ENCODE results near the gene FHAD1. TPM values are rescaled to one million over a fixed set of nuclear protein-coding genes. Genes with fewer than 3 reads are reported as not detected.

Gene FHAD1
- total RNA-seq, 2 donors from 2014 or later, result not detected

GRCh38 chr1:15326691-15327588 lies 79.9 kb downstream of the FHAD1 start:
- no peaks in the 10 kb centered on the region for H3K9me3 ChIP-seq (ENCODE audit: control insufficient read depth, low read length, poor library complexity, severe bottlenecking)
- no peak overlapping the region for H3K27ac Mint-ChIP-seq
- H3K4me1 Mint-ChIP-seq, result peaks cover 11% of the 10 kb centered on the region
- no peak overlapping the region for H3K4me3 Mint-ChIP-seq
- DNase-seq (no peak), ATAC-seq (no peak)
- H3K36me3 Mint-ChIP-seq (ENCODE audit: low read depth), result peaks cover 6% of the 10 kb centered on the region
- H3K27me3 Mint-ChIP-seq, result peaks cover 37% of the 10 kb centered on the region

GRCh38 chr1:15328351-15329103 lies 81.5 kb downstream of the FHAD1 start:
- Mint-ChIP-seq H3K4me3 (no peak overlapping the region), H3K27ac (no peak overlapping the region), H3K36me3 (ENCODE audit: low read depth) (peaks cover 6% of the 10 kb centered on the region), H3K4me1 (peaks cover 11% of the 10 kb centered on the region), H3K27me3 (peaks cover 37% of the 10 kb centered on the region)
- no peaks in the 10 kb centered on the region for H3K9me3 ChIP-seq (ENCODE audit: control insufficient read depth, low read length, poor library complexity, severe bottlenecking)
- ATAC-seq, result no peak
- DNase-seq, result no peak

GRCh38 chr1:15329104-15329820 lies 82.2 kb downstream of the FHAD1 start:
- Mint-ChIP-seq H3K27ac (no peak overlapping the region), H3K4me1 (peaks cover 11% of the 10 kb centered on the region), H3K4me3 (no peak overlapping the region), H3K27me3 (peaks cover 30% of the 10 kb centered on the region), H3K36me3 (ENCODE audit: low read depth) (peaks cover 6% of the 10 kb centered on the region)
- H3K9me3 ChIP-seq (ENCODE audit: control insufficient read depth, low read length, poor library complexity, severe bottlenecking), result no peaks in the 10 kb centered on the region
- ATAC-seq (no peak), DNase-seq (no peak)

- H3K27me3 Mint-ChIP-seq, result peaks cover 33% of the 10 kb centered on the region
- peak overlapping the region; percentile 56 for H3K27ac Mint-ChIP-seq
- DNase-seq (no peak), ATAC-seq (no peak)
- peaks cover 11% of the 10 kb centered on the region for H3K4me1 Mint-ChIP-seq
- no peaks in the 10 kb centered on the region for H3K9me3 ChIP-seq (ENCODE audit: control insufficient read depth, low read length, poor library complexity, severe bottlenecking)
- H3K36me3 Mint-ChIP-seq (ENCODE audit: low read depth), result peaks cover 6% of the 10 kb centered on the region
- H3K4me3 Mint-ChIP-seq, result no peak overlapping the region
These were observed 83.0 kb downstream of the FHAD1 start for GRCh38 chr1:15330028-15330427.

GRCh38 chr1:15331180-15331579 lies 84.2 kb downstream of the FHAD1 start:
- peaks cover 8% of the 10 kb centered on the region for H3K36me3 Mint-ChIP-seq (ENCODE audit: low read depth)
- no peaks in the 10 kb centered on the region for H3K9me3 ChIP-seq (ENCODE audit: control insufficient read depth, low read length, poor library complexity, severe bottlenecking)
- peak overlapping the region; percentile 56 for H3K27ac Mint-ChIP-seq
- H3K4me1 Mint-ChIP-seq, result peaks cover 9% of the 10 kb centered on the region
- H3K27me3 Mint-ChIP-seq, result peaks cover 39% of the 10 kb centered on the region
- no peak overlapping the region for H3K4me3 Mint-ChIP-seq
- DNase-seq, result no peak
- no peak for ATAC-seq

GRCh38 chr1:15331734-15332133 lies 84.7 kb downstream of the FHAD1 start:
- H3K4me3 Mint-ChIP-seq, result no peak overlapping the region
- peaks cover 9% of the 10 kb centered on the region for H3K4me1 Mint-ChIP-seq
- peaks cover 8% of the 10 kb centered on the region for H3K36me3 Mint-ChIP-seq (ENCODE audit: low read depth)
- DNase-seq, result no peak
- ATAC-seq, result no peak
- peaks cover 39% of the 10 kb centered on the region for H3K27me3 Mint-ChIP-seq
- H3K9me3 ChIP-seq (ENCODE audit: control insufficient read depth, low read length, poor library complexity, severe bottlenecking), result no peaks in the 10 kb centered on the region
- no peak overlapping the region for H3K27ac Mint-ChIP-seq

GRCh38 chr1:15332525-15332924 lies 85.5 kb downstream of the FHAD1 start:
- H3K9me3 ChIP-seq (ENCODE audit: control insufficient read depth, low read length, poor library complexity, severe bottlenecking), result no peaks in the 10 kb centered on the region
- Mint-ChIP-seq H3K27me3 (peaks cover 39% of the 10 kb centered on the region), H3K4me1 (peaks cover 9% of the 10 kb centered on the region), H3K27ac (no peak overlapping the region), H3K4me3 (no peak overlapping the region), H3K36me3 (ENCODE audit: low read depth) (peaks cover 8% of the 10 kb centered on the region)
- no peak for DNase-seq
- no peak for ATAC-seq

- Mint-ChIP-seq H3K4me1 (peaks cover 9% of the 10 kb centered on the region), H3K36me3 (ENCODE audit: low read depth) (peaks cover 8% of the 10 kb centered on the region), H3K27me3 (peaks cover 39% of the 10 kb centered on the region), H3K4me3 (no peak overlapping the region), H3K27ac (no peak overlapping the region)
- DNase-seq (no peak), ATAC-seq (no peak)
- no peaks in the 10 kb centered on the region for H3K9me3 ChIP-seq (ENCODE audit: control insufficient read depth, low read length, poor library complexity, severe bottlenecking)
These were observed 86.1 kb downstream of the FHAD1 start for GRCh38 chr1:15332952-15333715.

GRCh38 chr1:15334995-15335394 lies 88.0 kb downstream of the FHAD1 start:
- no peak overlapping the region for H3K4me3 Mint-ChIP-seq
- H3K27ac Mint-ChIP-seq, result no peak overlapping the region
- H3K36me3 Mint-ChIP-seq (ENCODE audit: low read depth), result peaks cover 8% of the 10 kb centered on the region
- ATAC-seq (no peak), DNase-seq (no peak)
- peaks cover 31% of the 10 kb centered on the region for H3K27me3 Mint-ChIP-seq
- H3K4me1 Mint-ChIP-seq, result peaks cover 11% of the 10 kb centered on the region
- H3K9me3 ChIP-seq (ENCODE audit: control insufficient read depth, low read length, poor library complexity, severe bottlenecking), result no peaks in the 10 kb centered on the region

GRCh38 chr1:15336866-15337265 lies 89.8 kb downstream of the FHAD1 start:
- Mint-ChIP-seq H3K27ac (no peak overlapping the region), H3K4me1 (peaks cover 7% of the 10 kb centered on the region), H3K4me3 (no peak overlapping the region), H3K27me3 (peaks cover 20% of the 10 kb centered on the region), H3K36me3 (ENCODE audit: low read depth) (peaks cover 2% of the 10 kb centered on the region)
- no peaks in the 10 kb centered on the region for H3K9me3 ChIP-seq (ENCODE audit: control insufficient read depth, low read length, poor library complexity, severe bottlenecking)
- no peak for ATAC-seq
- no peak for DNase-seq

GRCh38 chr1:15337656-15338402 lies 90.8 kb downstream of the FHAD1 start:
- peaks cover 21% of the 10 kb centered on the region for H3K27me3 Mint-ChIP-seq
- peaks cover 2% of the 10 kb centered on the region for H3K36me3 Mint-ChIP-seq (ENCODE audit: low read depth)
- H3K27ac Mint-ChIP-seq, result no peak overlapping the region
- DNase-seq, result no peak
- ATAC-seq, result no peak
- H3K4me1 Mint-ChIP-seq, result peaks cover 10% of the 10 kb centered on the region
- H3K4me3 Mint-ChIP-seq, result no peak overlapping the region
- no peaks in the 10 kb centered on the region for H3K9me3 ChIP-seq (ENCODE audit: control insufficient read depth, low read length, poor library complexity, severe bottlenecking)

GRCh38 chr1:15339570-15339969 lies 92.5 kb downstream of the FHAD1 start:
- DNase-seq (no peak), ATAC-seq (no peak)
- H3K4me1 Mint-ChIP-seq, result peaks cover 14% of the 10 kb centered on the region
- no peaks in the 10 kb centered on the region for H3K9me3 ChIP-seq (ENCODE audit: control insufficient read depth, low read length, poor library complexity, severe bottlenecking)
- H3K27me3 Mint-ChIP-seq, result peaks cover 38% of the 10 kb centered on the region
- no peak overlapping the region for H3K4me3 Mint-ChIP-seq
- H3K36me3 Mint-ChIP-seq (ENCODE audit: low read depth), result peaks cover 4% of the 10 kb centered on the region
- no peak overlapping the region for H3K27ac Mint-ChIP-seq
